Right renal pelvis (tissue), 4 donors: ENCODE results near the gene KIF2C. TPM values are rescaled to one million over a fixed set of nuclear protein-coding genes. Genes with fewer than 3 reads are reported as not detected.
"Not testable (repeated sequence)": the region's sequence is repeated elsewhere in the genome, so short reads cannot be mapped to it uniquely, and the experiment has no call there.

Source experiments
- DNase-seq, 4 donors: peaks; one replicate each; pipeline ENCODE4 v3.0.0-alpha.2; 2013; ENCODE audit warnings: low read depth in 4 of 4, low spot score in 3 of 4, missing footprints in 1 of 4
- polyA plus RNA-seq, 4 donors: library from polyadenylated mRNA; unstranded; fragments of 120-200 nt; gene quantifications; one replicate each; pipeline ENCODE4 v1.2.1, GENCODE V29; 2013; ENCODE audit not compliant: insufficient read length in 4 of 4

Gene KIF2C
- polyA plus RNA-seq, 4 donors: 23.7 to 26.0 (median 24.6) TPM

DNA sequence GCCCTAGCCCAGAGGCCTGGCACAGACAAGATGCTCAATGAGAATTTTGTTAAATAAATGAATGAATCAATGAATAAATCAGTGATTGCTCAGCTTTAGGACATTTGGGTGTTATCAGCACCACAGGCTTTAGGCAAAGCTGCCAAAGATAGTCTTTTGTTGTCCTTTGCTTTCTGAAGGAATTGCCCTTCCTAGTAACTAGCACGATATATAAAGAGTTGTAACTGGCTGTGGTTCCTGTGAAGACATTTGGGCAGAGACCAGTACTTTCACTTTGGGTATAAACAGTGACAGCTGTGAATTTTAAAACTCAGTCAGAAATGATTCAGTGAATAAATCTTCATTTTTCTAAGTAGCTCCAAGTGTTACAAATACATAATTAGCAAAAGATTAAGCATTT lies 22.0 kb upstream of the KIF2C start:
- no peak for DNase-seq

DNA sequence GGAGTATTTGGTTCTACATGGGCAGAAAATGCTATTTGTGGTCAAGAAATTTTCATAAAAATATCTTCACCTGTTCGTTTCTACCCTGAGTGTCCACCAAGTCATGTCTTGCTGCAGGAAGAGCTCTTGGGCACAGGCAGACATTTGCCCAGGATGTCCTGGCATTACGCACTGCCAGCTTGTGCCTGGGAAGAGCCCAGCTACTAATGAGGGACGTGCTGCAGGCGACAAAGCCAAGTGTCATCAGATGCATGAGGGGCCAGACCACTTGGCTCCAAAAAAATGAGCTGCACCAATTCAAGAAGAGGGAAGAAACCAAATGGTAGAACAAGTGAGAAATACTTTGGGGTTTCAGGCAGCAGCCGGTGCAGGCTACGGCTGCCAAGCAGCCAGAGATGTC lies 21.5 kb upstream of the KIF2C start:
- no peak for DNase-seq

DNA sequence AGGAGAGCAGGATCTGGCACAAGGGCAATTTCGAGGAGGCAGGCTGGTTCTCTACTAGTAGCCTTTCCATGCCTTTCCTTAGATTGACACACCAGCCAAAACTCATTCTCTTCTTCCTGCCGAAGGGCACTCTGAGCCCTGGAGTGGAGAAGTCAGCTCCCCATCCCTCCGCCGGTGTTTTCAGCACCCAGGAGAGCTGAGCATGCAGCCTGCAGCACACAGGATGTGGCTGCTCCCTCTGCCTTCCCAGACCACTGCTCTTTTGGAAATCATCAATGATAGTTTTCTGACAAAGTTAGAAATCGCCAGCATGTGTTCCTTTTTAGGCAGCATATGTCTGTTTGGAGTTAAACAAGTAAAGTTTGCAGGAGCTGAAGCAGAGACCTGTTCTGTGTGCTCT lies 20.3 kb upstream of the KIF2C start:
- DNase-seq: no peak

DNA sequence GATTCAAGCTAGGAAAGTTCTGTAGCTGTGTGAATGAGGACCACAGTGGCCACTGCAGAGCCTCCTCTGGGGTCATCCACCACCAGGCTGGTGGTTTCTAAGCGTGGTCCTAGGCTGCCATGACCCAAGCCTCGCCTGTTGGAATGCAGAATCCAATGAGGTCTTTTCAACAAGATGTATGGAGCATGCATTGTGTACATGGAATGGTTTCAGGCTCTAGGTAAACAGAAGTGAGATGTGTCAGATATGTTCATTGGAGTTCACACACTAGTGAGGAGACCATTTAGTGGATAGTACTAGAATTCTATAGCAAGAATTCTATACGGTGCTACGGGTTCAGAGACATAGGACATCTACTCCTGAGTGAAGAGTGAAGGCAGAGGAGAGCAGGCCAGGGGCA lies 19.4 kb upstream of the KIF2C start:
- DNase-seq: no peak

DNA sequence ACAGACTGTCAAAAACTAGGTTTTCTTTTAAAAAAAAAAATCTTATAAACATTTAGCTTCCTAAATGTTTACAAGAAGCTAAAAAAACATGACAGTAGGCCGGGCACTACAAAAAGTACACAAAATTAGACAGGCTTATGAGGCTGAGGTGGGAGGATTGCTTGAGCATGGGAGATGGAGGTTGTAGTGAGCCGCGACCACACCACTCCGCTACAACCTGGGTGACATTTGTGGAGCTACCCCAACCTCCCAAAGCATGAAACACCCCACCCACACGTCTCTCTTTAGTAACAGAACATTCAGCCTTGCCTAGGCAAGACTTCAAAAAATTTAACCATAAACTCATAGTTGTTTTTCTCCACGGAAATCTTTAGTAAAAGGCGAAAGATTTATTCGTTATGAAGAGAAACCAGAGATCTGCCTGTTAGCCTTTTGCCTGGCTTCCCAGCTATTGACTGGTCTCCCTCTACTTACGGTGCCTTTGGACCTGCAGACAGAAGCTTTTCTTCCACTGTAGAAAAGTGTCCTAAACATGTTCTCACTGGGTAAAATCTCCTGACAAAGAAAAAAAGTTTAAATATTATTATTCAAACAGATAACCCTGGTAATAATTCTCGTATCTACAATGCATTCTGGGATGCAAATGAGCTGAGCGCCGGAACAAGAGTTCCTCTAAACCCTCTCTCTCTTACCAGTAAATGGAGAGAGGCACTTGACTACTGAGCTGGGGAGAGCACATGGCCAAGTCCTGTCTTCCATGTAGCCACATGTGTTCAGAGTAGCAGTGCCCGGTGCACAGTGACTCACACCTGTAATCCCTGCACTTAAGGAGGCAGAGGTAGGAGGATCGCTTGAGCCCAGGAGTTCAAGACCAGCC lies 17.9 kb upstream of the KIF2C start:
- DNase-seq: peak in 1 of 4 donors; percentile 48

DNA sequence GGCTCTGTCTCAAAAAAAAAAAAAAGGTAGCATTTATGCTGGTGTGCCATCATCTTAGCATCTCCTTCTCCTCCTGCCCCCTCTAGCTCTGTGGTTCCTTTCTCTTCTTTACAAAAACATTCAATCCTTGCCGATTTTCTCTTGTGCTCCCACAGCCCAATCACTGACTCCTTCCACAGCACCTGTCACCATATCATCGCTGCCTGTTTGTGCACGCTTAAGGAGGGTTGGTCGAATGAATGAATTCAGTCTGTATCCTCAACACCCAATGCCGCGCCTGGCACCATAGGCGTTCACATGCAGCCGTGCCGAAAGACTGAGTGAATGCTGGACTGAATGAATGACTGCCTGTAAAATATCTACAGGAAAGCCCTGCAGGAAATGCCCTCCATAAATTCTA lies 16.6 kb upstream of the KIF2C start:
- no peak for DNase-seq

DNA sequence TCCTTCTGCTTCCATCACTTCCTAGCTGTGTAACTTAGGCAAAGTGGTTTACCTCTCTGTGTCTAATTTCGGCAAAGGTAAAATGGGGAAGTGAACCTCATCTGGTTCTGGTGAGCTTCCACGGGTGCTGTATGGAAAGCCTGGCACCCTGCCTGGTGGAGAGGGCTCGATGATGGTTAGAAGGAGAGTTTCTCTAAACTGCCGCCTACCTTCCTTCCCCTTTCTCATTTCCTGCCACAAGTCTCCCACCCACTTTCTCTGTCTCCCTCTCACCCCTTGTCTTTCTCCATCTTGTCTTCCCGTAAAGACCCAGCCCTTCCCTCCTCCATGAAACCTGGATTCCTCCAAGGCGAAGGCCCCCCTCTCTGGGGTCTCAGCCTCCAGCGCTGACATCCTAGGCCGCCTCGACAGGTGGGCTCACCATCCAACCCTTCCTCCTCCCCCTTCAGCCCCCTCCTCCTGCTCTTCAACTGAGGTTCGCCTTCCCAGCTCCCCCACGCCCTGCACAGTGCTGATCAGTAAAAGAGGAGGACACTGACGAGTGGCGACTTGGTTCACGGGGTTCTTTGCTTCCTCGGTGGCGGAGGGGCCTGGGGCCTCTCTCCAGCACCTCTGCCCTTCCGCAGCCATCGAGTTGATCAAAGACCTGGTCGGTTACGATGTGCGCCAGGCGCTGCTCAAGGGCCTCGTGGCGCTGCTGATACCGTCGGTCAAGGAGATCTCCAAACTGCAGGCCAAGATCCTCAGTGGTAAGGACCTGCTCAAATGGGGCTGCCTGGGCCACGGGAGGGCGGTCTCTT lies 15.9 kb upstream of the KIF2C start:
- DNase-seq: no peak

DNA sequence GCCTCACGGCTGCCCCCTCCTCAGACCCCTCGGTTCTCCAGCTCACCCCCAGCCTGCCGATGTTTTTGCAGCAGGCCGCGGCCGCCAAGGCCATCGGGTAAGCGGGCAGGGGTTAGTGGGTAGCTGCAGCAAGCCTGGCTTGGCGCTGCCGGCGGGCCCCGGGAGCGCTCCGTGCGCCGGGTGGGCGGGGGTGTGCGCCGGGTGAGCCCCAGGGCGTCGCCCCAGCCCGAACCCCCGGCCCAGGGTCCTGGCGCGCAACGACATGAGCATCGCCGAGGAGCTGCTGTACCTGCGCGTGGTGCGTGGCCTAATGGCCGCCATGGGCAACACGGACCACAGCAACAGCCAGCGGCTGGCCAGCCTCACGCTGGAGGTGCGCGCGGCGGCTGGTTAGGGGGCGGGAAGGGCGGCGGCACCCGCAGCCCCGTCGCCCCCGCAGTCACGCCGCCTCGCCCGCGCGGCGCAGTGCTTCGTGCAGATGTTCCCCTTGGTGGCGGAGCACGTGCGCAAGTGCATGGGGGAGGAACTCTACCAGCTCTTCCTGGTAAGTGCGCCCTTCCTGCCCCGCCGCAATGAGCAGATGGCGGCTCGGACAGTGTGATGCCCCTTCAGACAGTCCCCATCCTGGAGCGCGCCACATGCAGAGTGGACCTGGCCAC lies 15.2 kb upstream of the KIF2C start:
- no peak for DNase-seq

DNA sequence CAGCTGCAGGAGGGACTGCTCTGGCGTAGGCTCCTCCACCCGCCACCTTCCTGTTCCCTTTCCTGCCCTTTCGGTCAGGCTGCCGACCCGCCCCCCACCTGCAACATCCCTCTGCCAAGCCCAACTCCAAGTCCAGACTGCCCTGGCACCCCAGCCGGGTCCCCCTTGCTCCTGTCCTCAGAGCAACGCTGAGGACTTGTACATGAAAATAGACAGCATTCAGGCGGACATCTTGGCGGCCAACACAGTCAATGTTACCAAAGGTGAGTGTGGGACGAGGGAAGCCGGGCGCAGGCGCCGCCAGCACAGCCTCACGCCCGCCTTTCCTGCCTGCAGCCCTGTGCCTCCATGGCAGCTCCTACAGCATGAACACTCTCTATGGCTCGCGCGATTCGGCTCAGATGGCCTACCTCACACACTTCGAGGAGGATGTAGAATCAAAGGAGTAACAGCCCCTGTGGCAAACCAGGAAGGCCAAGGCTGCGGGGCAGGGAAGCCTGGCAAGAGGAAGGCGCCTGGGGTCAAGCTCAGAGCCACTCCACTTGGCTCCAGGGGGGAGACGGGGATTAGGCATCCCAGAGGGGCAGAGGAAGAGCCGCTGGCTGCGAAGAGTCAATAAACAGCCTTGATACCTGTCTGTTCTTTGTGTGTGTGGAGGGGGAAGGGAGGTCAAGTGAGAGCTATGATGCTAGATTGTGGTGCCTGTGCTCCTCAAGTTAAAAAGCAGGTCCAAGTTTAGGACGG lies 14.5 kb upstream of the KIF2C start:
- no peak for DNase-seq

DNA sequence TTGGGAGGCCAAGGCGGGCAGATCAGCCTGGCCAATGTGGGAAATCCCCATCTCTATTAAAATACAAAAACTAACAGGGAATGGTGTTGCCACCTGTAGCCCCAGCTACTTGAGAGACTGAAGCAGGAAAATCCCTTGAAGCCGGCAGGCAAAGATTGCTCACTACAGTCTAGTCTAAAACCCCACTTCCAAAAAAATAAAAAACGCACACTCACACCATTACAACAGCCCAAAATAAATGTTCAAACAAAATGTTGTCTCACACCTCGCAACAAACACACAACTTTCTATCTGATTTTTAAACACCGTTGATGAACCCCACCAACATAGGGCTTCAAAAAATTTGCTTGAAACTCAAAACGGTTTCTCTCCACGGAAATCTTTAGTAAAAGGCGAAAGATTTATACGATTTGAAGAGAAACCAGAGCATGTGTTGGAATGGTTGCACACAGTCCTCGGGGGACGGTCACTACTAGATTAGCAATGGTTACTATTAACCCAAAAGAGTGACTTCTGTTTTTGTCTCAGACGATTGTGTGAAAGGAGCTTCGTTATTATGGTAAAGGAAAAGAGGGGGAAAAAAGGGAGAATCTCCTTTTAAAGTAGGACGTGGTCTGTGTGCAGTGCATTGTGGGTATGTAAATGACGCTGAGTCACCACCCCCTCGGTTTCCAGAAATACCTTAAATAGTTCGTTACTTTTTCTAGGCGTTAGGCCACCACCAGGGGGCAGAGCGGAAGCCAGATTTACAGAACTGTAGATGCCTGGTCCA lies 8.7 kb upstream of the KIF2C start, which contains the start of gene RNU5D-1:
TSS of gene RNU5D-1 (minus strand) at position 430 of the 772 bp plus-strand sequence.
- DNase-seq: peak; percentile 91 to 96 (median 95)

DNA sequence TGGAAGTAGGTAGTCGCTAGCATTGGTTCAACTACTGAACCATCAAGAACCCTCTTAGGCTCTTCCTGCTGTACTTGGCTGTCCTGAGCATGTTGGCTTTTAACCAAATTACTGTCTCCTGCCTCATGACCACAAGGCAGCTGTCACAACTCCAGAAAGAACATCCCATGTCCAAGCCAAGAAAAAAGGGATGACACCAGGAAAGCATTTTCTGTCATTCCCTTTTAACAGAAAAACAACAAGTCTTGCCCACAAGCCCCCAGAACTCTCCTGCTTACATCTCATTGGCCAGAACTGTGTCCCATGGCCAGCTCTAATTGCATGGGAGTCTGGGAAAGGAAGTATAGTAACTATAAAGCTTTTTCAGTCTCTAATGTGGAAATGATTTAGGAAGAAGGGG lies 6.3 kb upstream of the KIF2C start:
- no peak for DNase-seq

DNA sequence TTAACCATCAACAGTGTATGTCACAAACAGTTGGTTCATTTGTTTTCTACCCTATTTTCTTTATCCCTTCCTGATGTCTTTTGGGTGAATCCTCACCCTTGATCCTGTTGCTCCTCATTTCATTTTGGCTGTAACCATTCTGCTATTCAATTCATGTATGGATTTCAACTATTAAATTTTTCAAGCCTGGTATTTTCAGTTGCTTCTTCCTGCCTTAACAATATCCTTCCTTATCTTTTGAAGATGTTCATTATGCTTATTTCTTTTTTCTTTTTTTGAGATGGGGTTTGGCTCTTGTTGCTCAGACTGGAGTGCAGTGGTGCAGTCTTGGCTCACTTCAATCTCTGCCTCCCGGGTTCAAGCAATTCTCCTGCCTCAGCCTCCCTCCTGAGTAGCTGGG lies 5.9 kb upstream of the KIF2C start:
- DNase-seq: no peak

DNA sequence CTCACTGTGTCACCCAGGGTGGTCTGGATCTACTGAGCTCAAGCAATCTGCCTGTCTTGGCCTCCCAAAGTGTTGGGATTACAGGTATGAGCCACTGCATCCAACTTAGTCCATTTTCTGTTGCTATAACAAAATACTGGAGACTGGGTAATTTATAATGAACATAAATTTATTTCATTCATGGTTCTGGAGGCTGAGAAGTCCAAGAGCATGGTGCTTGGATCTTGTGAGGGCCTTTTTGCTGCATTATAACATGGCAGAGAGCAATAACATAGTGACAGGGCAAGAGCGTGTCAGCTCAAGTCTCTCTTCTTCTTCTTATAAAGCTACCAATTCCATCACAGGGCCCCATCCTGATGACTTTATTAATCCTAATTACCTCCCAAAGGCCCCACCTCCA lies 3.6 kb upstream of the KIF2C start:
- no peak for DNase-seq

DNA sequence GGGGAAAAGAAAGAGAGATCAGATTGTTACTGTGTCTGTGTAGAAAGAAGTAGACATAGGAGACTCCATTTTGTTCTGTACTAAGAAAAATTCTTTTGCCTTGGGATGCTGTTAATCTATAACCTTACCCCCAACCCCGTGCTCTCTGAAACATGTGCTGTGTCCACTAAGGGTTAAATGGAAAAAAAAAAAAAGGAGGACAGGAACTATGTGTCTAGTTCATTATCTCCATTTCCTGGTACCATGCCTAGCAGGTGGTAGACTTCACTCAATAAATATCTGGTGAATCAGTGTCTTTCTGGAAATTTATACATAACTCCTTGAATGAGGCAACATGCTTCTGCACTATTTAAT lies 707 bp upstream of the KIF2C start:
- DNase-seq: not testable (repeated sequence)

DNA sequence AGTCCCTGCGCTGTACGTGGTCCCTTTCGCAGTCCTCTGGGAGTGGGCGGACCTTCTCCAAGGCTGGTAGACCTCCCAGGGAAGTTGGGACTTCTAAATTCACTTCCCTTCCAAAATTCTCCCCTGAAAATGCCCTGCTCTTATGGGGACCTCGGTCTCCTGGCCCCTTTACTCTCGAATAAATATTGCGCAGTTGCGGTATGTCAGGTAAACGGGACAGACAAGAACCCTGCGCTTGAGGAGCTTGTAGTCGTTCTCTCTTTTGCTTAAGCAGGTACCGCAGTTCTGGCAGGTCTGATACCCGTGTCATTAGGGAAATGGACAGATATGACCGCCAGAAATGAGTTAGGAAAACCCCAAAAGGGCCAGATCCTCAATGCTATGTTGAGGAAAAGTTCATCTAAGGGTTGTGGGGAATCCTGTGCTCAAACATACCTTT lies 561 bp downstream of the KIF2C start:
- no peak for DNase-seq

DNA sequence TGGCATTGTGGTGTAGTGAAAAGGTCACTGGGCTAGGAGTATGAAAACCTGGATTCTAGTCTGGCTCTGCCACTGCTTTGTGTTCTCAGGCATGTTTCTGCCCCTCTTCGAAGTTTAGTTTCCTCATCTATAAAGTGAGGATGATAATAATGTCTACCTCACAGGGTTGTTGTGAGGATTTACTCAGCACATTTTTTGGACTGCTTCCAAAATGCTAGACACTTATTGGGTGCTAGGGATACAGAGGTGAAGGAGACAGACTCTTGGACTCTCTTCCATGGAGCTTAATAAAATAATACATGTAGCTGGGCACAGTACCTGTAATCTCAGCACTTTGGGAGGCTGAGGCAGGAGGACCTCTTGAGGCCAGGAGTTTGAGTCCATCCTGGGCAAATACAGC lies 3.6 kb downstream of the KIF2C start:
- no peak for DNase-seq

DNA sequence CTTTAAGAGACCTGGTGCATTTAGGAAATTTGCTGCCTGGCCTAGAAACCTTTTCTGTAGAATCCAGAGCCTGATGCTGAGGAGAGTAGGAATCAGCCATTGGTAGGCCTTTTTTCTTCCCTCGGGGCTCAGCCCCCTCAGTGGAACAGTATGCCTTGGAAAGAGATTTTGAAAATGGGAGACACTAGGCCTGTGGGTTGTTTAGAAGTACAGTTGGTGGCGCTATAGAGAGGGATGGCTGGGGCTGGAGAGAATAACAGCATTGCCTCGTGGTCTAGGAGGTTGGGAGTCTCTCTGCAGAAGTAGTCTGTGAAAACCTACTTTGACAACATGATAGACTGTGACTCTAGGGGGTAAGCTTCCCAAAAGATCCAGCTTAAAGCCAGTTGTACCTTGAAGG lies 8.2 kb downstream of the KIF2C start:
- DNase-seq: no peak

DNA sequence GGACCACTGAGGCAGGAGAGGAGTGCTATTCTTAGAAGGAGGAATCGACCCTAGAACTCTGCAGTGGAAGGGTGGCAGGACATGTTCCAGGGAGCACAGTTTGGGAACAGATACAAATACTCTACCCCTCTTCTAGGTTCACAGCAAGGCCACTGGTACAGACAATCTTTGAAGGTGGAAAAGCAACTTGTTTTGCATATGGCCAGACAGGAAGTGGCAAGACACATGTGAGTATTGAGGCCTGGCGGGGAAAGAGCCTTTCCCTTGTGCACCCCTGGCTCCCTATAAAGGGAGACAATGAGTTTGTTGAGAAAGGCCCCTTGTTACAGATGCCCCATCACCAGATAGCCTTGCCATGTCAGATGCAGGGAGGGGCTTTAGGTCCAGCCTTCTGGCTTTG lies 17.8 kb downstream of the KIF2C start:
- DNase-seq: no peak

DNA sequence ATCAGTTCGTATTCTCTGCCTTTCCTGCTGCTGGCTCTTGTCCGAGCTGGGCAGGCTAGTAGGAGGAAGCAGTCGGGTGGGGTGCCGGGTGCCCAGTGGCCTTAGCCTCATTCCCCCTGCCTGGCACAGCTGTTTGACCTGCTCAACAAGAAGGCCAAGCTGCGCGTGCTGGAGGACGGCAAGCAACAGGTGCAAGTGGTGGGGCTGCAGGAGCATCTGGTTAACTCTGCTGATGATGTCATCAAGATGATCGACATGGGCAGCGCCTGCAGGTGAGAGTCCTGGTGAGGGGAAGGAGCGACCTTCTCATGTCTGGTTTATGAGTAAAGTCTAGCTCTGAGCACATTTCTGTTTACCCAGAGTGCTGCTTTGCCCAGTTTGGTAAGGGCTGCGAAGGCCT lies 19.4 kb downstream of the KIF2C start:
- DNase-seq: no peak

DNA sequence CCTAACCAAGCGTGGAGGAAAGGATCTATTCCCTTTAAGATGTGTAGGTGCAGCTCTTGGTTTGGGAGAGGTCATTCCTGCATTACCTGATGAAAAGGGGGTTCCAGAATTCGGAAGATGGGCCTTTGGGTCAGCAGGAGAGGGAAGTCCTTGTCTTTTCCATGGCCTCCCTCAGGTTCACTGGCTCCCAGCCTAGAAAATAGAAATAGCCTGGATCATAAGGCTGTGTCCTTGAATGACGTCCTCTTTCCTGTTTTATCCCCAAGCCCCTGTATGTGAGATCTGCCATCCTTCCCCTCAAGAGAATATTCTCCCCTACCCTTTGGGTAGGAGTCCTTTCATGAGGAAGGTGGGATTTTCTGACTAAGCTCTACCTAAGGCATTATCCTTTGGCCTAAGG lies 21.2 kb downstream of the KIF2C start:
- DNase-seq: no peak
